G401 (cell line): Measurements from ENCODE around the gene PPP3CA. TPM values are rescaled to one million over a fixed set of nuclear protein-coding genes. Genes with fewer than 3 reads are reported as not detected.

Source experiments
- DNase-seq: peaks from one replicate; pipeline ENCODE4 v3.0.0-alpha.2; 2015; ENCODE audit warnings: low spot score
- in situ Hi-C: cut with HindIII; loops from 2 replicates; pipeline ENCODE4 v1.10.0; 2016; ENCODE audit warnings: low sequenced_read_pairs, mixed read lengths
- total RNA-seq: library from RNA; depleted of rRNA; stranded (reverse); fragments of >200 nt; shearing (Covaris generic); gene quantifications from 2 replicates; pipeline ENCODE4 v1.2.3, GENCODE V29; 2014

Gene PPP3CA
- total RNA-seq, 1 experiment from 2014 or later: 0.75 TPM

DNA sequence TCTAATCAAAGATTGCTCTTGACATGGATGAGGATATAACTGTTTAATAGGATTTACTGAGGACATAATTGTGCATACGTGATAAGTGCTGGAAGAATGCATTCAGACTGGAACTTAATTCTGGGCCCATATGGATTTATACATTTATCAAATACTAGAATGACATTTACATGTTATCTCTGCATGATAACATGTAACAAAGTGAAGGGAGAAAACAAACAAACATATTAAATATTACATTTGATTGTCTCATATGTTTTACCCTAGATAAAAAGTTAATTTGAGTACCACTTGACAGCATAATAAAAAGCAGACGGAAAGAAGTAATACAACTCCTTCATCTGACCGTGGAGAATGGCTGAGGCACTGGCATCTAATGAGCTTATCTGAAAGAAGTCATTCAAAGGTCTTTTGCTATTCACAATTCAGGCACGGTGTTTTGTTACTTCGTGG, 297.8 kb downstream of the PPP3CA start:
- no peak for DNase-seq
- in situ Hi-C loops: no loop called here

- in situ Hi-C loops: no loop called here
- no peak for DNase-seq
These were observed 302.6 kb downstream of the PPP3CA start for GRCh38 chr4:101044766-101045165.

DNA sequence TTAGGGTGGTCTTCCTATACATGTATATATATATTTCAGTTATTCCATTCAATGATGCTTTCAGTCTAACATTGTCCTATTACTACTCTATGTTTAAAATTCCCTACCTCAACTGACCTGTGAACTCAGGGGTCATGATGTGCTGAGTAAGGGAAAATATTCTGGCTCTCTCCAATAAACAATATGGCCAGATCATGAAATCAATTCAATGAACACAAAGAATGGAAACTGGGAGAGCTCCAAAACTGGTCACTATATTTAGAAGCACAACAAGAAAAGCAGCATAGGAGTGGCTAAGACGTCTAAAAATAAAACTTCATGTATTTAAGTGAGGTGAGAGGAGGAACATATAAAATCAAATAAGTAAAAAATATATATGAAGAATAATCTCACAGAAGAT, 304.5 kb downstream of the PPP3CA start:
- DNase-seq: no peak
- in situ Hi-C loops: no loop called here

- in situ Hi-C loops: no loop called here
- no peak for DNase-seq
These were observed 306.6 kb downstream of the PPP3CA start for GRCh38 chr4:101040776-101041175.

- no peak for DNase-seq
- in situ Hi-C loops: no loop called here
These were observed 308.0 kb downstream of the PPP3CA start for GRCh38 chr4:101039367-101039766.

DNA sequence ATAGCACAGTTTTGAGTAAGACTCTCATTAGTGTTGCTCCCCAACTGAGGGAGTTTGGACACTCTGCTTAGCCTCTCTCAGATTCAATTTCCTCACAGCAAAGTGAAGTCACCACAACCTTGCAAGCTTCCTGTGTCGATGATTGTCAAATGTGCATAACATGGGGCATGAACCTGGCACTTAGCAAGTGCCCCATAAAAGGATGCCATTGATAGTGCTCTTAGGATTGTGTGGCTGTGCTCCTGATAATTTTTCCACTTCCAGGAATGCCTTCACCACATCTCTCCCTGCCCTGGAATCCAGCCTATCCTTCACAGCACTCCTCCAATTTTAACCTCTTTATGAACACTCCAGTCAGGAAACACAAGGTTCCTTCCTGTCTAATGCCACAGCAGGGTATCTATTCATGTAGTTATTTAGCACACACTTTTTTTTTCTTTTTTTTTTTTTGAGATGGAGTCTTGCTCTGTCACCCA, 309.4 kb downstream of the PPP3CA start:
- in situ Hi-C loops: no loop called here
- DNase-seq: no peak

DNA sequence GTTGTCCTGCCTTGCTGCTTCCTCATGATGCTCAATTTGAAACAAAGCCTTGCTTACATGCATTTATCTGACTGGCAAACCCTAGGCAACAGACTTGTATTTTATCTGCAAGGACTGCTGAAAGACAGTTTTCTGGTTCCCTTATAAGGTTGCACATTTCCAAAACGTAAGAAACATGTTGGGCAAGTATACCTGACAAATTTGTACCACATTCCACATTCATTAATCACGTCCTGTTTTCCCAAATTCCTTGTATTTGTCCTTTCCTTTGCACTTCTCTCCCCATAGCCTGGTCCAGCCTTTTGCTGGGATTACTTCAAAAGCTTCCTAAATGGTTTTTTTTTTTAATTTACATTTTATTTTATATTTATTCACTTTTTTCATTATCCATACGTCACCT, 310.1 kb downstream of the PPP3CA start:
- DNase-seq: no peak
- in situ Hi-C loops: no loop called here

DNA sequence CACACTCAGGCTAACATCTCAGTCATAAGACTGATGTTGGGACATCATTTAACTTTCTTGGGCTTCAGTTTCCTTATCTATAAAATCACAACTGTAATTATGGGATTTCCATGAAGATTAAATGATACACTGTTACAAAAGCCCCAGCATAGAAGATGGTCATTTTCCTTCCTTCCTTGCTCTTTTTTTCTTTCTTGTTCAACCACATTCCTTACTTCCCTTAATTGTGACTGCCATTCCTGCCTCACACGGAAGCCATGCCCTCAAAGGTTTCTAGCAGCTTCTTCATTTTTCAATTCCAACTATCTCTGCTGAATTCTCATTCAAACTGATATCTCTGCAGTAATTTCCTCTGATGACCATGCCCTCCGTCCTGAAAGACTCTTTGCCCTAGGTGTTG, 311.8 kb downstream of the PPP3CA start:
- no peak for DNase-seq
- in situ Hi-C loops: no loop called here

- in situ Hi-C loops: no loop called here
- DNase-seq: no peak
These were observed 313.3 kb downstream of the PPP3CA start for GRCh38 chr4:101033986-101034385.

DNA sequence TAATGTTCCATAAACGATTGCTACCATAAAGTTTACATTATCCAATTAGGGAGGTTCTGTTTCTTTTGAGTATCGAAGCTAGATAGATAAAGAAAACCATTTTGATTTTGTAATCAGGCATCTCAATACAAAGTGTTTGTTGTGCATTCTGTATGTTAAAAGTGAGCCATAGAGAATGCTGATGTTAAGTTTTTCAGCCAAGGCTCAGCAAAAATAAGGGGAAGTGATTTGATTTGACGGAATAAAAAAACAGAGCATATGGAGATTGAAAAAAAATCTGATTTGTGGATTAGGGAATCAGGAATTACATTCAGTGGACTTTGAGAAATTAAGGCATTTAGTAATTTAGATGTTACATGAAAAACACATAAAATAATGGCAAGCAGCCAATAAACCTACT, 314.8 kb downstream of the PPP3CA start:
- no peak for DNase-seq
- in situ Hi-C loops: no loop called here

DNA sequence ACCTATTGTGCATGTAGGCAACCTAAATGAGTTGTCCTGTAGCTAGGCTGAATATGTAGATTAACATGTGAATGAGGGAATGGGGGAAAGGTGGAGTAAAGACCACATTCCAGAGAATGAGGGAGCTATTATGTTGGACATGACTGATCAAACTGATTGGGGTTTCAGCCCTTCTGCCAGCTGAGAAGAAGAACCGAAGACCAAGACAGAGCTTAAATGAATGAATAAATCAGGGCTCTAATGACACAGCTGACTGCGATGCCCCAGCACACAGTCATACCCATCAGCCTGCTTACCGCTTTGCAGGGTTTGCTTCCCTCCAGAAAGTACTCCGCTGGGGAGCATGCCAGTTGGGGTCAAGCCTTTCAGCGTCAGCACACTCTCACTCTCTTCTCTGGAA, 315.4 kb downstream of the PPP3CA start:
- no peak for DNase-seq
- in situ Hi-C loops: no loop called here

DNA sequence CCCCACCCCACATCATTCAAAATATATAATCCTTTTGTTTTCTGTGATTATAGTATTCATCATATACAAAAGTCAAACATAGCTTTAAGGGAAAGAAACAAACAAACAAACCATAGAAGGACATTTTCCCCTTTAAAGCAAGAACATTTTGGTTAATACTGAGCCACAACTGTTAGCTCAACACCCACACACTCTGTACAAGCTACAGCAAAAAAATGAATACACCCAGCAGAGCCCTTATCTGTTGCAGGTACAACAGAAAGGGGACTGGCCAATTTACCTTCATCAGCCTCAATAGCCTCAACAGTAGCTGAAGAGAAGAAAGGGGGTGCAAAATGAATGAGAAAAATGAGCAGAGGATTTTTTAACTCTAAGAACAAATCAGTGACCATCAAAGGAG, 318.4 kb downstream of the PPP3CA start:
- in situ Hi-C loops: no loop called here
- no peak for DNase-seq

DNA sequence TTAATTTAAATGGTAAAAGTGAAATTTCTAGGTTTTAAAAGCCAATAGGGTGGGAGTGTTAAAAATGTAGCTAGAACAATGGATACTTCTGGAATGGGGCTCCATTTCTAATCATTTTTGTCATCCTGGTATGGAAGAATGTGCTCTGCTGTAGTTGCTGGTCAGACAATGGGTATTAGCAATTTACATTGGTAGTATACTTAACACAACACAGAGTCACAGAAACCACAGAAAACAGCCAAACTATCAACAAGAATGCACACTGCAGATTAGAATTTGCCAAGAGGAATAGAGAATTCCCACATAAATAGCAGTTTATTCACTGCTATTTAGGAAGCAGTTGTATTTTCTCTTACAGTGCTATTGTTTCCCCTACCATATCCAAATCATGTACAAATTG, 319.6 kb downstream of the PPP3CA start:
- in situ Hi-C loops: no loop called here
- DNase-seq: no peak

DNA sequence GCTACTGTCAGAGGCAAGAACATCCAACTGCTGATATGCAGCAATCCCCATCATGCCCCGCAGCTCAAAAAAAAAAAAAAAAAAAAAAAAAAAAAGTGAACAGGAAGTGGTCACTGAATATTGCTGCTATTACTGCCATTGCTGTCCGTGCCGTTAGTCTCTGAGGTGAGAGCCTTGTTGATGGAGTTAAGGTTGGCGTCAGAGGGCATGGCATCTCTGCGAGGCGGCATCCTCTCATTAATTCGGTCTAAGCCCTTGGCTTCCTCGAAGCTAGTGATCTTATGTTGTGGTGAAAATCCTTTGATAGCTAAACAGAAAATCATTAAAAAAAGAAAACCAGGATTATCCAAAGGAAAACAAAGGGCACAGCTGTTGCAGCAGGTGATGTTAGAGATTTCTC, 321.6 kb downstream of the PPP3CA start:
- in situ Hi-C loops: no loop called here
- no peak for DNase-seq

DNA sequence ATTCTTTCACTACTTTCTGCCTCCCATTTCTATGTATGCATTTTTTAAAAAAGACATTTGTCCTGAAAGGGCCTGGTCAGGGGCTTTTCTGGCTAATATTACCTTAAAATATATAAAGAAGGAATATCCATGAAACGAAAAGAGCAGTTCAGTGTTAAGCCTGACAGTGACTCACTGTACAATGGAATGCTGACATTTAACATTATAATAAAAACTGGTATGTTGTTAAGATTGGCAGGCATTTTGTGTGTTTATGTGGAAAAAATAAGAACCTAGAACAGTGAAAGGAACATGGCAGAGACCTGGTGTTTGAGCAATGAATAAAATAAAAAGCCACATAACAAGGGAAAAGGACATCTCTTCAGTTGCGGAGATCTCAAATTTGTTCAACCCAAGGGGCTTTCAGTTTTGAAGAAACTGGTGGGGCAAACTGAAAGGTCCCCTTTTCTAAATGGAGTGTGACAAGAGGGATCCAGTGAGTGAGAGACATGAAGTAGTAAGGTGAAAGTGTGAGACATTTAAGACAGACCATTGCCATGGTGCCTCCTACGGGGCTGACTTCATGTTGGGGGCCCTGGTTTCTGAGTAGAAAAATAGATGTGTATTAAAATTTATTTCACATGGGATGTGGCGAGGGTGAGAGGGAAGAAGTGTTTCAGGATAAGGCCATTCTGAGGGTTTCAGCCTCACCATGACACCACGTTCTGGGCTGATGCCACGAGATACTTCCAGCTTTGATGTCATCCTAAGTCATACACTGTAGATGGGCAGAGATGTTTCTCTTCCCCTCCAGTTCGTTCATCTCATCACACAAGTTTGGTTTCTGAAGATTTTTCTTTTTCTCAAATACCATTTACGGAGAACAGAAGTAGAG, 324.9 kb downstream of the PPP3CA start:
- no peak for DNase-seq
- in situ Hi-C loops: no loop called here

DNA sequence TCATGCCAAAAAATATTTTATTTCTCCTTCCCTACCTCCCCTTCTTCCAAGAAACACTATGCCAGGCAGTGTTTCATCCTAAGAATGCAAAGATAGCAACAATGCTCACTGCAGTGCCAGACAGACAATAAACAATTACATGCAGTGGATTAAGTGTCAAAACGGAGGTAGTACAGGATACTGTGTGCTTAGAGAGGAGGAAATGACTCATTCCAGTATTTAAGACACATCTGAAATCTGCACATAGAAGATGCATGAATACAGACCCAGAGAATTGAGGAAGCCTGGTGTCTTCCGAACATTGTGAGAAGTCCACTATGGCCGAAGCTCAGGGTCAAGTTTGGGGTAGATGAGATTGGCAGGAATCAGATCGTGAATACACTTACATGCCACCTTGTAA, 326.4 kb downstream of the PPP3CA start:
- DNase-seq: no peak
- in situ Hi-C loops: no loop called here

- in situ Hi-C loops: no loop called here
- no peak for DNase-seq
These were observed 327.4 kb downstream of the PPP3CA start for GRCh38 chr4:101019941-101020401.

DNA sequence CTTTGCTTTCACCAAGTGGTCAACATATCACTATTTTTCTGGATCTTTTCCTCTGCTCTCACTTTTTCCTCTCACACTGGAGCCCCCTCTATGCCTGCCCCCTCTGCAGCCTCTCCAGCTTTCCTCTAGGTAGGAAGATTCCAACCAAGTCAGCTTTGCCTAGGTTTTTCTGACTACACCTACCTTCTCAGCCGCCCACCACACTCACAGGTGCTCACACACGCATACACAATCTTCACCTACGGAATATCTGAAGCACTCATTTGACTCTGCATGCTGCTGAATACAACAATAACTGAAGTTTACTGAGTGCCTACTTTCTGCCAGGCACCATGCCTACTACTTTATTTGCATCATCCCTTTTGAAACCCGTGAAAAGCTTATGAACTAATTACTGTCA, 328.0 kb downstream of the PPP3CA start:
- in situ Hi-C loops: no loop called here
- no peak for DNase-seq

DNA sequence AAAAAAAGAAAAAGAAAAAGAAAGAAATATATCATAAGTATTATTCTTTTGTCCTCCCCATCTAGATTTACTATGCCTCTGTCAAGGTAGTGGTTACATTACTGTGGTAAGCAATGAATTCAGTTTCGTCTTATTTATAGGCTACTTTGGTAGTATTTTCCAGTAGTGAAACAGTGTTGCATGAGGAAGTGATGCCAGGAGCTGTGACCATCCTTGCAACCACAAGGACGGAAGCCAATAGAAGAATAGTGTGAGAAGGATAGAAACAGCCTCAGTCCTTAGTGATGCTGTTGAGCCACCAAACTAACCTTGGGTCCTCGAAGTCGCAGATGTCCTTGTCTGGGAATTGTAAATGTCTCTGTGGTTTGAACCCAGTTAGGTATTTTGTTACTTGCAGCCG, 328.5 kb downstream of the PPP3CA start:
- in situ Hi-C loops: no loop called here
- no peak for DNase-seq

DNA sequence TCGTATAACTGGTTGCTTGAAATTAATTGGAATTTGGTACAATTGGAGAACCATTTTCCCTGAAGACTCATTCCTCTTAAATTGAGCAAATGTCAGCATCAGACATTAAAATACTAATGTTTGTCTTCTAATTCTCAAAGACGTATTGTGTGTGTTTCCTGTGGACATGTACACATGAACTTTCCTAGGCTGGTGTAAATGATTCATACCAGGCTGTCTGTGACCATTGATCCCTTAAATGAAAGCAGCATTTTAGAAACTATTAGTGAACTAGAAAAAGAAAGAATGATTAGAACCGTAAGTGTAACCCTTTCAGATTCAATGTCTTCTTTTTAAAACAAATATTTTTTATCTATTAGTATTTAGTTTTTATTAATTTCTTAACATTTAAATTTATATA, 332.9 kb downstream of the PPP3CA start:
- in situ Hi-C loops: no loop called here
- DNase-seq: no peak

DNA sequence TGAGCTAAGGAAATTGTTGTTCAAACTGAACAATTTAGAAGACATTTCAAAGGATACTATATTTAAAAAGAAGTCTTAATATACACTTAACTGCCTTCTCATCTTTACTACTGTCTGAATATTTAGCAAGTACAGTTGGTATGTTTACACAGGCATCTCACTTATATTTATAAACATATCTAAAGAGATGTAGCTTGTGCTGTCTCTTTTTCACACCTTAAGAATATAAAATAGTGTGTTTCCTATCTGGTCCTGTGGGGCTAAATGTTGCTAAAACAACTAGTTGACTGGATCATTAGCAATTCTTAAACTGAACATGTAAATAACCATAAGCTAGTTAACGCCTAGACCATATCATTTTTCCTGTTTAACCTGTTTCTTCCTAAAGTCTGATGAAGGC, 336.3 kb downstream of the PPP3CA start:
- no peak for DNase-seq
- in situ Hi-C loops: no loop called here
